GM12875 (cell line): ENCODE measurements around the gene ZG16.
"Not testable (repeated sequence)": the region's sequence is repeated elsewhere in the genome, so short reads cannot be mapped to it uniquely, and the experiment has no call there.

Source experiments
- H3K4me3 ChIP-seq: one replicate; pipeline ENCODE4 v1.5.1; 2011; ENCODE audit warnings: low read depth, low read length, control low read depth
- TF ChIP-seq, protein P1 (sequence below): IDR thresholded peaks from 2 replicates; pipeline ENCODE4 v1.5.1; 2011; ENCODE audit warnings: low read depth, mild to moderate bottlenecking, control low read depth, inconsistent platforms, low read length, moderate library complexity, borderline replicate concordance; ENCODE audit not compliant: insufficient read depth

ZG16 gene

GRCh38 chr16:29745121-29745852, 32.8 kb upstream of the ZG16 start:
- peak overlapping the region; percentile 44 for H3K4me3 ChIP-seq
- TF ChIP-seq, protein P1, sequence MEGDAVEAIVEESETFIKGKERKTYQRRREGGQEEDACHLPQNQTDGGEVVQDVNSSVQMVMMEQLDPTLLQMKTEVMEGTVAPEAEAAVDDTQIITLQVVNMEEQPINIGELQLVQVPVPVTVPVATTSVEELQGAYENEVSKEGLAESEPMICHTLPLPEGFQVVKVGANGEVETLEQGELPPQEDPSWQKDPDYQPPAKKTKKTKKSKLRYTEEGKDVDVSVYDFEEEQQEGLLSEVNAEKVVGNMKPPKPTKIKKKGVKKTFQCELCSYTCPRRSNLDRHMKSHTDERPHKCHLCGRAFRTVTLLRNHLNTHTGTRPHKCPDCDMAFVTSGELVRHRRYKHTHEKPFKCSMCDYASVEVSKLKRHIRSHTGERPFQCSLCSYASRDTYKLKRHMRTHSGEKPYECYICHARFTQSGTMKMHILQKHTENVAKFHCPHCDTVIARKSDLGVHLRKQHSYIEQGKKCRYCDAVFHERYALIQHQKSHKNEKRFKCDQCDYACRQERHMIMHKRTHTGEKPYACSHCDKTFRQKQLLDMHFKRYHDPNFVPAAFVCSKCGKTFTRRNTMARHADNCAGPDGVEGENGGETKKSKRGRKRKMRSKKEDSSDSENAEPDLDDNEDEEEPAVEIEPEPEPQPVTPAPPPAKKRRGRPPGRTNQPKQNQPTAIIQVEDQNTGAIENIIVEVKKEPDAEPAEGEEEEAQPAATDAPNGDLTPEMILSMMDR = no peak

GRCh38 chr16:29745853-29746345, 32.2 kb upstream of the ZG16 start, which contains the start of gene C16orf54:
Gene C16orf54, minus strand, starts transcription at chr16:29745990. Its CDS starts 1,039 bp downstream, at chr16:29744951.
- TF ChIP-seq, protein P1 = no peak
- peak within 1 kb of the TSS; percentile 44 for H3K4me3 ChIP-seq

- not testable (repeated sequence) for H3K4me3 ChIP-seq
Observed at GRCh38 chr16:29746518-29746917, 31.5 kb upstream of the ZG16 start.

DNA sequence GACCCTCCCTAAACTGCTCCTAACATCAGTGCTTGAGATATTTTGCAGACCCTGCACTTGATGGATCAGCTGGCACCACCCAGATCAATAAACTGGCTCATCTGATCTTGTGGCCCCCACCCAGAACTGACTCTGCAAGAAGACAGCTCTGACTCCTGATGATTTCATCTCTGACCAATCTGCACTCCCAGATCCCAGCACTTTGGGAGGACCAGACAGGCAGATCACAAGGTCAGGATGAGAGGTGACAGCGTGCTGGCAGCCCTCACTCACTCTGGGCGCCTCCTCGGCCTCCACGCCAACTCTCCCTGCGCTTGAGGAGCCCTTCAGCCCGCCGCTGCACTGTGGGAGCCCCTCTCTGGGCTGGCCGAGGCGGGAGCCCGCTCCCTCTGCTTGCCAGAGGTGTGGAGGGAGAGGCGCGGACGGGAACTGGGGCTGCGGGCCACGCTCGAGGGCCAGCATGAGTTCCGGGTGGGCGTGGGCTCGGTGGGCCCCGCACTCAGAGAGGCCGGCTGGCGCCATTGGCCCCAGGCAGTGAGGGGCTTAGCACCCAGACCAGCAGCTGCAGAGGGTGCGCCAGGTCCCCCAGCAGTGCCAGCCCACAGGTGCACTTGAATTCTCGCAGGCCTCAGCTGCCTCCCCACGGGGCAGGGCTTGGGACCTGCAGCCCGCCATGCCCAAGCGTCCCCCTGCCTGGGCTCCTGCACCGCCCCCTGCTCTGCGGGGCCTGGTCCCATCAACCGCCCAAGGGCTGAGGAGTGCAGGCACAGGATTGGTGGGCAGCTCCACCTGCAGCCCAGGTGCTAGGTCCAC, 29.9 kb upstream of the ZG16 start:
- TF ChIP-seq, protein P1 = no peak
- no peak overlapping the region for H3K4me3 ChIP-seq

- not testable (repeated sequence) for H3K4me3 ChIP-seq
Observed at GRCh38 chr16:29748760-29749149, 29.3 kb upstream of the ZG16 start.

- no peak overlapping the region for H3K4me3 ChIP-seq
- TF ChIP-seq, protein P1 = no peak
Observed at GRCh38 chr16:29753516-29753915, 24.5 kb upstream of the ZG16 start.

DNA sequence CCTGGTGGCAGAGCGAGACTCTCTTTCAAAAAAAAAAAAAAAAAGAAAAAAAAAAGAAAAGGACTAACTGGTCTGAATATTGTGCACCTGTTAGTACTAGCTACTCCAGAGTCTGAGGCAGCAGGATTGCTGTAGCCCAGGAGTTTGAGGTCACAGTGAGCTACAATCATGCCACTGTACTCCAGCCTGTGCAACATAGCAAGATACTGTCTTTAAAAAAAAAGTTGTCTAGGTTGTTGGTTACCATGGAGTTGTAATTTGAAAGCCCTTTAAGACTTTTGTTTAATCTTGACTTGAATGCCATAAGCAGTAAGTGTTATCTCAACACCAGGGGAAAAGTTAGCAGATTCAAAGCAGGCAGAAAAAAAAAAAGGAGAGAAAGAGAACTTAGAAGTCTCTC, 21.4 kb upstream of the ZG16 start:
- no peak overlapping the region for H3K4me3 ChIP-seq
- TF ChIP-seq, protein P1 = no peak

DNA sequence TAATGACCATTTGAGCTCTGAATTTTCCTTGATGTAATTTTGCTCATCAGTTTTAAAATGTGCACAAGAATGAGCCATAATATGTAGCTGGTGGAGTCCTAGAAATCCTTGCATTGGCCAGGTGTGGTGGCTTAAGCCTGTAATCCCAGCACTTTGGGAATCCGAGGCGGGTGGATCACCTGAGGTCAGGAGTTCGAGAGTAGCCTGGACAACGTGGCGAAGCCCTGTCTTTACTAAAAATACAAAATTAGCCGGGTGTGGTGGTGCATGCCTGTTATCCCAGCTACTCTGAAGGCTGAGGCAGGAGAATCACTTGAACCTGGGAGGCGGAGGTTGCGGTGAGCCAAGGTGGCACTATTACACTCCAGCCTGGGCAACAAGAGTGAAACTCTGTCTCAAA, 21.0 kb upstream of the ZG16 start:
- H3K4me3 ChIP-seq = not testable (repeated sequence)
